Measurements from ENCODE around the gene MYL6.
"Not testable (repeated sequence)": the region's sequence is repeated elsewhere in the genome, so short reads cannot be mapped to it uniquely, and the experiment has no call there.

MYL6 gene

DNA sequence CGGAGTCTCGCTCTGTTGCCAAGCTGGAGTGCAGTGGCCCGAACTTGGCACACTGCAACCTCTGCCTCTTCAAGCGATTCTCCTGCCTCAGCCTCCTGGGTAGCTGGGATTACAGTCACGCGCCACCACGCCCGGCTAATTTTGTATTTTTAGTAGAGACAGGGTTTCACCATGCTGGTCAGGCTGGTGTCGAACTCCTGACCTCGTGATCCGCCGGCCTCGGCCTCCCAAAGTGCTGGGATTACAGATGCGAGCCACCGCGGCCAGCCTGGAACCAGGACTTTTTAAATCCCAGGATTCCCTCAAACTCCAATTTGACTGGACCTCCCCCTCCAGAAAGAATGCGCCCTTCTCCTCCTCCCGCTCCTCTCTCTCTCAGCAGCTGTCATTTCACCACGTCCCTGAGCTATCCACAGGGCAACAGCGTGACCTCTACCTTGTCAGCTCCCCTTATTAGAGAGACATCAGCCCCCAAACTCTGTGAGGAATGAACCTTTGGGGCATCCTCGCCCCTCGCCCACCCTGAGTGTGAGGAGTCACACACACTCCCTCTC lies 28.1 kb upstream of the MYL6 start:
- no peak for DNase-seq

DNA sequence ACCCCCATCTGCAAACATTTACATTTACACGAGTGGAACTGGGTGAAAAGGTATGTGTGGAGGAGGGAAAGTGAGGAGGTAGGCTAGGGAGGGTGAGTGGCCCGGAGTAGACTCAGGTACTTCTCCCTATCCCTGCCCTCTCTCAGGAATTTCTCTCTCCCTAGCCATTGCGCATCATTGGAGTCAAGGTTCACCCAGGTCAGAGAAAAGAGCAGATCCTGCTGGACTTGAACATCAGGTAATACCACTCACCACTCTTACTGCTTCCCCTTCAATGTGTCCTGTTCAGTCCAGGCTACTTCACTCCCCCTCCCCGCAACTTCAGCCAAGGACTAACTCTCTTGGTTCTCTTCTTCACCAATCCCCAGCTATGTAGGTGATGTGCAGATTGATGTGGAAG lies 27.3 kb upstream of the MYL6 start:
- no peak for DNase-seq

DNA sequence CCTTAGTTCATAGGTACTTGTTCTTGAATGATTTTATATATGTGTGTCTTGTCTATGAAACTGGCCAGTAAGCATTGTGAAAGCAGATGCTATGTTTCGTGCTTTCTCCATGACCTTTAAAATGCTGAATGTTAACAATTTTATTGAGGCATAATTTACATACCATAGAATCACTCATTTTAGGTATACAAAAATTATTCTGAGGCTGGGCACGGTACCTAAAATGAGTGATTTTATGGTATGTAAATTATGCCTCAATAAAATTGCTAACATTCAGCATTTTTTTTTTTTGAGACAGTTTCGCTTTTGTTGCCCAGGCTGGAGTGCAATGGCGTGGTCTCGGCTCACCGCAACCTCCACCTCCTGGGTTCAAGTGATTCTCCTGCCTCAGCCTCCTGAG lies 23.3 kb upstream of the MYL6 start:
- no peak for DNase-seq

DNA sequence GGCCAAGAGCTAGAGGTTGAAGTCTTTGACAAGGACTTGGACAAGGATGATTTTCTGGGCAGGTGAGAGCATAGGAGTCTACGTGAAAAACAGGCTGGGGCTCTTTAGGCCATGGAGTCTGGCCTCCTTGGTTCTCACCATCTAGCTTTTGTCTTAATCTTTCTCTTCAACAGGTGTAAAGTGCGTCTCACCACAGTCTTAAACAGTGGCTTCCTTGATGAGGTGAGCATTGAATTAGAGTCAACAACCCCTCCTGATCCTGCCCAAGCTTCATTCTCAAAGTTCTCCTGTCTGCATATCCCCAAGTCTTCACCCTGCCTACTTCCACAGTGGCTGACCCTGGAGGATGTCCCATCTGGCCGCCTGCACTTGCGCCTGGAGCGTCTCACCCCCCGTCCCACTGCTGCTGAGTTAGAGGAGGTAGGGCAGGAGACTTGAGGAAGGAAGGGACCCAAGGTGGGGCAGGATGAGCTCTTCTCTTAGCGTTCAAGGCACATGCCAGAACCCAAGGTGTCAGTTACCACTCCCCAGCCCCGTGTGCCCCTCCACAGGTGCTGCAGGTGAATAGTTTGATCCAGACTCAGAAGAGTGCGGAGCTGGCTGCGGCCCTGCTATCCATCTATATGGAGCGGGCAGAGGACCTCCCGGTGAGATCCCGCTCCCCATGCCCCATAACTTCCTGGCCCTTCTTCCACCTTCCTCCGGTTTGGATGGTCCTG lies 20.1 kb upstream of the MYL6 start:
- DNase-seq, result no peak

DNA sequence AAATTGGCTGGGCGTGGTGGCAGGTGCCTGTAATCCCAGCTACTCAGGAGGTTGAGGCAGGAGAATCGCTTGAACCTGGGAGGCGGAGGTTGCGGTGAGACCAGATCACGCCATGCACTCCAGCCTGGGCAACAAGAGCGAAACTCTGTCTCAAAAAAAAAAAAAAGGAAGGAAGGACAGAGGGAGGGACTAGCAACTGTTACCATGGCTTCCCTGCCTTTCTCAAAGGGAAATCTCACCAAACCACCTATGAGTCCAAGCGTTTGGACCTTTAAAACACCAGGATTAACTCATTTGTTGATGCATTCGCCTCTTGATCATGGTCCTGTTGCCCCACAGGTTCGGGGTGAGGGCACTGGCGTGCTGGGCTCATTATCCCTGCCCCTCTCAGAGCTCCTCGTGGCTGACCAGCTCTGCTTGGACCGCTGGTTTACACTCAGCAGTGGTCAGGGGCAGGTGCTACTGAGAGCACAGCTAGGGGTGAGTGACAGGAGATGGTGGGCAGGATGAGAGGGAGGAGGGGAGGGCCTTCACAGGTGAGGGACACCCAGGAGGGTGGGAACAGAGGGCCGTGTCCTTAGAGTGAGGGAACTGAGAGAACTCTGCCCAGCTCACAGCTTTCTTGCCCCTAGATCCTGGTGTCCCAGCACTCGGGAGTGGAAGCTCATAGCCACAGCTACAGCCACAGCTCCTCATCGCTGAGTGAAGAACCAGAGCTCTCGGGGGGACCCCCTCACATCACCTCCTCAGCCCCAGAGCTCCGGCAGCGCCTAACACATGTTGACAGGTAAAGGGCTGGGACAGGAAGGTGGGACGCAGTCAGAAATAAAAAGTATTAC lies 16.0 kb upstream of the MYL6 start:
- DNase-seq, result no peak

DNA sequence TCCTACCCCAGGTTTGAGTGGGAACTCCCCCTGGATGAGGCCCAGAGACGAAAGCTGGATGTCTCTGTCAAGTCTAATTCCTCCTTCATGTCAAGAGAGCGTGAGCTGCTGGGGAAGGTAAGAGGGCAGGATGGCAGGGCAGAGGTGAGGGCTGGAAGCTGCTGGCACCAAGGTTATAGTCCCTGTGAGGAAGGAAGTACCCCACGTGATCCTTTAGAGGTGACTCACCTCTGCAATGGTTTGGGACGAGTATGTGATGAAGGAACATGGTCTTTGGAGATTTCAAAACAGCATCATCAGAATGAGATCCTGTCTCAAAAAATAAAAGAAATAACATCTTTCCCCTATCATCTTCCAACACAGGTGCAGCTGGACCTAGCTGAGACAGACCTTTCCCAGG lies 14.9 kb upstream of the MYL6 start:
- DNase-seq, result no peak

DNA sequence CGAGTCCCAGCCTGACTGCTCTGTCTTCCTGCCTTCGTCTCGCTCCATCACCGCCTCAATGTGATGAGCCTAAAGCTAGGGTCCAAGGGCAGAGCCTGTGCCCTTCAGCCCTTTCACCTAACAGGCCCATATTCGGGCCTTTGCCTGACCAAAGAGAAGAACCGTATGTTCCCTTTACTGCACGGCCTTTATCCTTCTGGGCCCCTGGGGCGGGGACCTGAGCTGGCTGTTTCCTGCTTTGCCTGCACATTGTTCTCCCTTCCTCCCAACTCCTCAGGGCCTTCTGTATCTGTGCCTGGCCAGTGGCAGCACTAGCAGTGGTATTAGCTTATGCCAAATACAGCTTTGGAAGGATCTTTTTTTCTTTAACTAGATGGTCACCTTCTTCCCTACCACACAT lies 14.3 kb upstream of the MYL6 start:
- DNase-seq, result no peak

DNA sequence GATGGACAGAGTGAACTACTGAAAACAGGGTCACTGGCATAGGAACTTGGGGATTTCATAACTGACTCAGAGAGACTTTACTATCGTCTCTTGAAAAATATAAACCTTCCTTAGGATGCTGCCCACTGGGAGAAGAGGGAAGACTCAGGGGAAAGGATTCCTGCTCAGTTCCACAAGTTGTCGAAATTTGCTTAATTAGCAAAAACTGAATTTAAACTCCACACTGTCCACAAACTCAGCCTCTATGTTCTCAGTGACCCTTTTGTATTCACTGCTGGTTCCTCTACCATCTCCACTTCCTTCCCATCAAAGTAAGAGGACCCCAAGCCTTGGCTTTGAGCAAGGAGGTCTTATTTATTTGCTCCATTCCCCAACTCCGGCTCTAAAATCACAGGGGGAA lies 12.9 kb upstream of the MYL6 start:
- no peak for DNase-seq

DNA sequence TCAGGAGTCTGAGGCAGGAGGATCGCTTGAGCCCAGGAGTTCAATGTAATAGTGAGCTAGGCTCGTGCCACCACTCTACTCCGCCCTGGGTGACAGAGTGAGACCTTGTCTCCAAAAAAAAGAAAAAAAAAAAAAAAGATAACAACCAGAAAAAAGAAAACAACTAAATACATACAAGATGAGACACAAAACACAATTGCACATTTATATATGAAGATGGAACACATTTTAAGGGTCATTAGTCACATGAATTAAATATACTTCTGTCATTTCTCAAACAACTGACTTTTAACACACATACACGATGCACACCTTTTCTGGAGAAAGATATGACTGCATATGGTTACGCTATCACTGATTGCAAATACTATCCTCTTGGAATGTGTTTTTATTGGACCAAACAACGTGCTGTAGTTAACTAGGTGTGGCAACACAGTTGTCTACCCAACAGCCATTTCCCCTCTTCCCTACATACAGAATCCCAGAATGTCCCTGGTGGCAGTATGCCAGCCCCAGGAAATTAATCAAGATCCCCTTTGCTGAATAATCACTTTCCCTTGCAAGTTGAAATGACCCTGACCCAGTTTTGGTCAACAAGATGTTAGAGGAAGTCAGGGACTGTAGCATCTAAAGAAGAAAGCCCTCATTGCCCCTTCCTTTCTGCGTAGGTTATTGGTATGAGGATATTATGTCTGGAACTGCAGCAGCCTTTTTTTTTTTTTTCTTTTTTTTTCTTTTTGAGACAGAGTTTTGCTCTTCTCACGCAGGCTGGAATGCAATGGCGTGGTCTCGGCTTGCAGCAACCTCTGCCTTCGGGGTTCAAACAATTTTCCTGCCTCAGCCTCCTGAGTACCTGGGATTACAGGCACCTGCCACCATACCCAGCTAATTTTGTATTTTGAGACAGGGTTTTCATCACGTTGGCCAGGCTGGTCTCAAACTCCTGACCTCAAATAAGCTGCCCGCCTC lies 11.4 kb upstream of the MYL6 start:
- no peak for DNase-seq

DNA sequence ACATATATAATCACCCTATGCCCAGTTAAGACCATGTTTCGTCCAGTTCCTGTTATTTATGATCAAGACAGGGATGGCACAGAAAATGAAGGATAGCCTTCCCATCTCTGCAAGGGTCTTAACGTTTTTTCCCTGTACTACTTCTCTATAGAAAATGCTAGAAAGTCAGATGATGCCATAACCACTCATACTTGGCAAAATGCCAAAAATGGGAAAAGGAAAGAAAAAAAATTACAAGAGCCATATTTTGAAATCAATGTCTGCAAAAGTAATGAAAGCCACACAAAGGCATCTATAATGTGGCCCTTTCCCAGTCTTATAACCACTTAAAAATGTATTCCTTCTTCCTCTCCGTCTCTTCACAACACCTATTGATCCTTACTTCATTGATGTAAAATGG lies 7.6 kb upstream of the MYL6 start:
- DNase-seq, result no peak

DNA sequence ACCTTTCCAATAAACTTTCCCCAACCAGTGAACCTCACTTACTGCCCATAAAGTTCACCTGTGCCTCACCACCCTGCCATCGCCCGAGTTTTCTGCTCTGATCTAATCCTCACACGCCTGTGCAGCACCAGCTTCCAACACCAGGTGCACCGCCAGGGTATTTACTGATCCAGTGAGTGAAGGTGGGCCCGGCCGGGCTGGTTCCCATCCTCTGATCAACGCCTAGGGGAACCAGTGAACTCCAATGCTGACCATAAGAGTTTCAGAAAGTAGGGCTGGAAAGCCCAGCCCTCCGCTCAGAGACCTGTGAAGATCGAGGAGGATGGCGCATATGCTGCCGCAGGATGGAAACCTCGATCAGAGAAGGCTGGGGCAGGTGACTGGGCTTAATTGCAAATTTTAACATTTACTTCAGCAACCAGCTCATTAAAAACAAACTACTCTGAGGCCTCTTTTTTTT lies 6.5 kb upstream of the MYL6 start:
- peak; percentile 63 for DNase-seq

DNA sequence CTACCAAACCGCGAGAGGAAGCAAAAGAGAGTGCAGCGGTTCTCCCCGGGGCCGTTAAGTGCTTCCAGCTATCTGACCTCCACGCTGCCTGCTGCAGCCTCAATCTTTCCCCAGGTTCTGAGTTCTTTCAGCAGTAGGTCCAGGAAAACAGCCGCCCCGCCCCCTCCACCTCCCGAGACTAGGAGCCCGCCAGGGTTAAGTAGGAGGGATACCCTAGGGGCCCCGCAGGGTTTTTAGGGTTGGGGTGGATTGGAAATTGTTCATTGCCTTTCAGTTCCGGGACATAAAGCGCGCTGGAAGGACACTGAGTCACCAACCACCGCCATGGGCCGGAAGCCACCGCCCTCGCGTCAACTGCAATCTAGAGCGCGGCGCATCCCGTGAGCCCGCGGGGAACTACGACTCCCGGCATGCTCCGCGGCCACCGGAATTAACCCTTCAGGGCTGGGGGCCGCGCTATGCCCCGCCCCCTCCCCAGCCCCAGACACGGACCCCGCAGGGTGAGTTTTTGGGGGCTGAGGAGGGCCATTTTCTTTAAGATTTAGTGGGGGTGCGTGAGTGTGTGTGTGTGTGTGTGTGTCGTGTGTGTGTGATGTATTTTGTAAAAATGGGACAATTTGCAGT lies 5.9 kb upstream of the MYL6 start, which contains the start of gene MYL6B:
Gene MYL6B (plus strand): TSS at position 456 of the 624 bp plus-strand sequence. CDS start 1,332 bp downstream, outside the sequence.
- peak; percentile 94 for DNase-seq

DNA sequence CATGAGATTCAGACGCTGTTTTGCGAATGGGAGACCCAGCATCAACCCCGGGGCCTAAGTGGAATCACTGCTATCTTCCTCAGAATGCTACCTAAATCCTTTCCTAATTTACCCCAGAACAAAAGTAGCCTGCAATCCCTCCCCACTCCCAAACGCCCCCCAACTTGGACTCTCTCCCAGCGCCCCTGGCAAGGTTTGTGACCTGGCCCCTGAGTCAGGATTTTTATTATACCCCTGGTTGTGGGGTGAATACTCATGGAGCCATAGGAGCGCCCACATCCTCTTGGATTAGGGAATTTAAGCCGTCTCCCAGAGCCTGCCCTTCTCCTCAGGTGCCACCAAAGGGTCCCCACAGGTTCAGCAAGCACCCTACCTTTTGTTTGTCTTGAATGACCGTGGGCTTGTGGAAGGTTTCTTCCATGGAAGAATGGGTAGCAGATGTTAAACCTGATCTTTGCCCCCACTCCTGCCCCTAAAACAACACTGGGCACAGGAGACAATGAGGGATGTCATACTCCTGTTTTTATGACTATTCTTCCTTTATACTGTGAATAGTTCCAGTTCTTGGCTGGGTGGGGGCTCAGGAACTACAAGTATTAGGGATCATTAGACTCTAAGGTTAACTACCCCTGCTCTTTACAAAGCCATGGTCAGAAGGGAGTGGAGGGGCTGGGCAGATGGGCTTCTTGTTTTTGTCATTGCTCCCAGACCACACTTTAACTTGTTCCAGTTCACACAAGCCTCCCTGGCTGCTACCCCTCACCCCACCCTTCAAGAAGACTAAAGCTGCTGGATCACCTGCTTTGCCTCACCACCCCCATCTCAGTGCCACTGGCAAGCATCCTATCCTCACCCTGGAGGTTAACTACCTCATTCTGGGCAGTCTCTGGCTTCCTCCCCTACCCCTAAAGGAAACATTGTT lies 5.1 kb upstream of the MYL6 start:
- no peak for DNase-seq

DNA sequence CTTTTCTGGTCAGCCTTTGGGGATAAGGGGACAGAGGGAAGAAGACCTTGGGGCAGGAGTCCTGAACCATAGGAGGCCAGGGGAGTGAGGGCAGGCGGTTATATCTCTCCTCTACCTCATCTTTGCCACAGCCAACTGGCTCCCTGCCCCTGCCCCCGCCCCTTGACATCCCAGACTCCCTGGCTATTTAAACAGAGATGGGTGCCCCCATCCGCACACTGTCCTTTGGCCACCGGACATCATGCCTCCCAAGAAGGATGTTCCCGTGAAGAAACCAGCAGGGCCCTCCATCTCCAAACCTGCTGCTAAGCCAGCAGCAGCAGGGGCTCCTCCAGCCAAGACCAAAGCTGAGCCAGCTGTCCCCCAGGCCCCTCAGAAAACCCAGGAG lies 4.5 kb upstream of the MYL6 start:
- DNase-seq, result no peak

DNA sequence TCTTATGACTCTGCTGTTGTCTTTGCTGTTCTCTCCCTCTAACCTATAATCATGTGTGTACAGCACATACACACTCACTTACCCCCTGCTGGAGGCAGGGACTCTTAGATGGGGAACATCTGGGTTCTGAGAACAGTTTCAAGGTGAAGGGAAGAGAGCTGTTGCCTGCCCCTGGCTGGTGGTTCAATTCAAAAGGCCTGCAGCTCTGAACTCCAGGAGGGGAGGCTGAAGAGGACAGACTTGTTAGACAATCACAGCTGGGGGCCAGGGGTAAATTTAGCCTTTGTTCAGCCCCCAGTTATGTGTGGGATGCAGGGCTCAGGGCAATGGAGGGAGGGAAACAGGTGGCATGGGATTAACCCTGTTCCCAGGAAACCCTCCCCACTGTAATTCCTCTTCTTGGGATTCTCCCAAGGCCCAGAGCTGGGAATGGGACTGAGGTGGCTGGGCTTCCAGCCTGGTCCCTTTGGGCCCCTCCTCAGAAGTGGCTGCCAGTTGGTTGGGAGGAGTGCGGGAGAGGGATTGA lies 3.9 kb upstream of the MYL6 start:
- DNase-seq, result peak; percentile 45

DNA sequence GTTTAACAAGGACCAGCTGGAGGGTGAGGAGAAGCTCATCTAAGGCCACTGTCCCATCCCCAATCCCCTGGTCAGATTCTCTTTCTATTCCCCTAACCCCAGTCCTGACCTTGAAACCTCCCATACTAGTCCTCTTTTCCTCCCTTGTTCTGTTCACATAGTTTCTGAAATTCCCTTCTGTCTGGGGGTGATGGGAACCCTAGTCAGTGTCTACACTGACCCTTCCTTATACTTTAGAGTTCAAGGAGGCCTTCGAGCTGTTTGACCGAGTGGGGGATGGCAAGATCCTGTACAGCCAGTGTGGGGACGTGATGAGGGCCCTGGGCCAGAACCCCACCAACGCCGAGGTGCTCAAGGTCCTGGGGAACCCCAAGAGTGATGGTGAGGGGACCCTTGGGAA lies 3.3 kb upstream of the MYL6 start:
- no peak for DNase-seq

DNA sequence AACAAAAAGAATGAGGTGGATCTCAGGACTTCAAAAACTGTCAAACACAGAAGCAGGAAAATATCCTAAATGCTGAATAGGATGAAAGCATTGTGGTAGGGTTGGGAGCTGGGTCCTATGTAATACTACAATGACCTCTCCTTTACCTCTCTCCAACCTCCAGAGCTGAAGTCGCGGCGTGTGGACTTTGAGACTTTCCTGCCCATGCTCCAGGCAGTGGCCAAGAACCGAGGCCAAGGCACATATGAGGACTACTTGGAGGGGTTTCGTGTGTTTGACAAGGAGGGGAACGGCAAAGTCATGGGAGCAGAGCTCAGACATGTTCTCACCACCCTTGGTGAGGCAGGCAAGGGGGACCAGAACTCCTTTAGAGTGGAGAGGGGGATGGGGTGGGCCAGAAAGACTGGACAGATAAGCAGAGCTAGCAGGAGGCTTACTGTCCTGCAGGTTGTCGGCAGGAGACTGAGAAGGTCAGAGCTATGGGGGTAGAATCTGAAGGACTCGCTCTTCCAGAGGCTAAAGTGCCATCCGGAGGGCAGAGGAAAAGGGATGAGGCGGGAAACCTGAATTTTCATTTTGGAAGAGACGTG lies 2.8 kb upstream of the MYL6 start:
- no peak for DNase-seq

DNA sequence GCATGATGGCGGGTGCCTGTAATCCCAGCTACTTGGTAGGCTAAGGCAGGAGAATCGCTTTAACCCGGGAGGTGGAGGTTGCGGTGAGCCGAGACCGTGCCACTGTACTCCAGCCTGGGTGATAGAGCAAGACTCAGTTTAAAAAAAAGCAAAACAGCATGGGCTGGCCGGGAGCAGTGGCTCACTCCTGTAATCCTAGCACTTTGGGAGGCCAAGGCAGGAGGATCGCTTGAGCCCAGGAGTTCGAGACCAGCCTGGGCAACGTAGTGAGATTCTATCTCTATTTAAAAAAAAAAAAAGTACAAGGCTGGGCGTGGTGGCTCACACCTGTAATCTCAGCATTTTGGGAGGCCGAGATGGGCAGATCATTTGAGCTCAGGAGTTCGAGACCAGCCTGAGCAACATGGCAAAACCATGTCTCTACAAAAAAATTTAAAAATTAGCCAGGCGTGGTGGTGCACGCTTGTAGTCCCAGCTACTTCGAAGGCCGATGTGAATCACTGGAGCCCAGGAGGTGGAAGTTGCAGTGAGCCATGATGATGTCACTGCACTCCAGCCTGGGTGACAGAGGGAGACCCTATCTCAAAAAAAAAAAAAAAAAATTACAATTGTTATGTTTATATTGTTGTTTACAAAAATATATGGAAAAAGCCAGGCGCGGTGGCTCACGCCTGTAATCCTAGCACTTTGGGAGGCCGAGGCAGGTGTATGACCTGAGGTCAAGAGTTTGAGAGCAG lies 1.5 kb upstream of the MYL6 start:
- not testable (repeated sequence) for DNase-seq

DNA sequence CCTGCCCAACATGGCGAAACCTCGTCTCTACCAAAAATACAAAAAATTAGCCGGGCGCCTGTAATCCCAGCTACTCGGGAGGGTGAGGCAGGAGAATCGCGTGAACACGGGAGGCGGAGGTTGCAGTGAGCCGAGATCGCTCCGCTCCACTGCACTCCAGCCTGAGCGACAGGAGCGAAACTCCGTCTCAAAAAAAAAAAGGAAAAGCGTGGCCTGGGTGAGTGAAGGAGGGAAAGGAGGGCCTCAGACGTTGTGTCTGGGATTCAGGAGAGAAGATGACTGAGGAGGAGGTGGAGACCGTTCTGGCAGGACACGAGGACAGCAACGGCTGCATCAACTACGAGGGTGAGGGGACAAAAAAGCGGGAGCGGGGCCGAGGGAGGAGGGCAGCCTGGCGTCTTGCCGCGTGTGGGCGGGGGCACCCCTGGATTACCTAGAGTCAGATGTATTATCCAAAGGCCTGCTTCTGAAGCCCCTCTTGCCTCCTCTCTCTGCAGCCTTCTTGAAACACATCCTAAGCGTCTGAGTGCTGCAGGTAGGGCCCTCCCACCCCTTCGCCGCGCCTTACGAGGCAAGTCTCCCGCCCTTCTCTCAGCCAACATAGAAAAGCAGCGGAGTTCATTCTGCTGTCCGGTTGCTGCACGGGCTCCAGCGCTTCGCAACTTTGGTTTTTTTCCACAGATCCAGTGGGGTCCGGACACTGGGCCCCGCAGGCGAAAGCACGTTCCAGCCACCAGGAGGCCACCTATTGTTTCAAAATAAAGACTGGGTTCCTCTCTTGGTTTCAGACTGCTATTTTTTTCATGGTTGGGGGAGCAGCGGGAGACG lies 744 bp upstream of the MYL6 start:
- peak; percentile 87 for DNase-seq
